HG03060 (cell line): ENCODE results near the gene PTMA.
"Not testable (repeated sequence)": the region's sequence is repeated elsewhere in the genome, so short reads cannot be mapped to it uniquely, and the experiment has no call there.

Experiments used
- ATAC-seq: cut with Tn5 transposase; IDR thresholded peaks from one replicate; pipeline ENCODE4 v1.9.1; 2021; ENCODE audit warnings: low read depth, moderate number of reproducible peaks; ENCODE audit not compliant: unreplicated experiment

Gene PTMA

DNA sequence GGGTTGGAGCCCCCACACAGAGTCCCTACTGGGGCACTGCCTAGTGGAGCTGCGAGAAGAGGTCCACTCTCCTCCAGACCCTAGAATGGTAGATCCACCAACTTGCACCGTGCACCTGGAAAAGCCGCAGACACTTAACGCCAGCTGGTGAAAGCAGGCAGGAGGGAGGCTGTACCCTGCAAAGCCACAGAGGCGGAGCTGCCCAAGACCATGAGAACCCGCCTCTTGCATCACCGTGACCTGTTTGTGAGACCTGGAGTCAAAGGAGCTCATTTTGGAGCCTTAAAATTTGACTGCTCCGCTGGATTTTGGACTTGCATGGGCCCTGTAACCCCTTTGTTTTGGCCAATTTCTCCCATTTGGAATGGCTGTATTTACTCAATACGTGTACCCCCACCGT, 40.7 kb downstream of the PTMA start:
- not testable (repeated sequence) for ATAC-seq

DNA sequence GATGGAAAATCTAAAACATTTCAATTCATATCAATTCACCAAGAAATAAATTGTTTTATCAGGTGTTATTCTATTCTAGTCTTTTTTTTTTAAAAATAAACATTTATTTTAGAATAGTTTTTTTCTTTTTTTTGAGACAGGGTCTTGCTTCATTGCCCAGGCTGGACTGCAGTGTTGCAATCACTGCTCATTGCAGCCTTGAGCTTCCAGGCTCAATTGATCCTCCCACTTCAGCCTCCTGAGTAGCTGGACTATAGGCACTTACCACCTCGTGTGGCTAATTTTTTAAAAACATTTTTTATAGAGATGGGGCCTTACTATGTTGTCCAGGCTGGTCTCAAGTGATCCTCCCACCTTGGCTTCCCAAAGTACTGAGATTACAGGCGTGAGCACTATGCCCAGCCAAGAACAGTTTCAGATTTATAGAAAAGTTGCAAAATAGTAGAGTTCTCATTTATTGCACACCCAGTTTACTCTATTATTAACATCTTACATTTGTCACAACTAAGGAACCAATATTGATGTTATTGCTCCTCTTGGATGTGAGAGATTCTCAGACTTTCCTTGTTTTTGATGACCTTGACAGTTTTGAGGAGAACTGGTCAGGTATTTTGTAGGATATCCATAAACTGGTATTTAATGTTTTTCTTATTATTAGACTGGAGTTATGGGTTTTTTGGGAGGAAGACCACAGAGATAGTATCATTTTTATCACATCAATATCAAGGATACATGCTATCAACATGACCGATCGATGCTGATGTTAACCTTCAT, 42.9 kb downstream of the PTMA start:
- ATAC-seq: no peak

GRCh38 chr2:231752061-231752460, 43.7 kb downstream of the PTMA start:
- ATAC-seq: no peak

DNA sequence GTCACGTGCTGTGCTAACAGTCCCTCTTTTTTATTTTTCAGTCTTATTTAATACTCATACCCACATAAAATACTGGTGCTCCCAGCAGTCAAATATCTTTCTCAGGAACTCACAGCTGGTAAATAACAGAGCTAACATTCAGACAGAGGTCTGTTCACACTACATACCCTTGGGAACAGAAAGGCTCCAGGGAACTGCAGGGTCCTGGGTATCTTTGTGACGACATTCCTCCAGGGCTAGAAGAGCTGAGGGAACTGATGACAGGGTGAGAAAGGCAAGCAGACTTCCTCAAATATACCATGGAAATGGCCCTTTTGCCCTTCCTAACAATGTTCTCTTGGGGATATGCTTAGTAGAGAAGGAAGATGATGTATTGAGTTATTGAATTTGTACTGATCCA, 53.4 kb downstream of the PTMA start:
- ATAC-seq: no peak
